Activated B cell treated with CpG ODN at 0.5 μM for 24 hours (primary cell): Measurements from ENCODE around the gene CCDC63. TPM values are rescaled to one million over a fixed set of nuclear protein-coding genes. Genes with fewer than 3 reads are reported as not detected.

Experiments used
- ATAC-seq: fragments of 200-7000 bp; cut with Tn5 transposase; one replicate; pipeline ENCODE4 v1.10.0; 2021; ENCODE audit warnings: low read depth, mild to moderate bottlenecking, moderate library complexity
- CTCF ChIA-PET: fragments of 350-600 bp; sonication (Branson Sonifier 250); formaldehyde crosslinking; loops from one replicate; lab custom pipeline; 2021; ENCODE audit warnings: antibody characterized with exemption; lab: Charles Lee
- POLR2A ChIA-PET: fragments of 350-600 bp; sonication (Branson Sonifier 250); formaldehyde crosslinking; loops from one replicate; lab custom pipeline; 2021; ENCODE audit warnings: antibody characterized with exemption; lab: Charles Lee
- DNase-seq: peaks from one replicate; pipeline ENCODE4 v3.0.0; 2022
- H3K27ac Mint-ChIP-seq: one replicate; pipeline ENCODE4 v1.8.0; 2020; ENCODE audit warnings: mixed read lengths
- H3K27me3 Mint-ChIP-seq: one replicate; pipeline ENCODE4 v1.8.0; 2021; ENCODE audit warnings: mixed read lengths
- H3K36me3 Mint-ChIP-seq: one replicate; pipeline ENCODE4 v1.8.0; 2021; ENCODE audit warnings: low read depth, mixed read lengths
- H3K4me1 Mint-ChIP-seq: one replicate; pipeline ENCODE4 v1.8.0; 2021; ENCODE audit warnings: mixed read lengths
- H3K4me3 Mint-ChIP-seq: one replicate; pipeline ENCODE4 v1.8.0; 2020; ENCODE audit warnings: mild to moderate bottlenecking, mixed read lengths
- H3K9me3 Mint-ChIP-seq: one replicate; pipeline ENCODE4 v1.8.0; 2020; ENCODE audit warnings: mixed read lengths
- CTCF ChIP-seq: fragments of 200-600 bp; IDR thresholded peaks from one replicate; pipeline ENCODE4 v1.8.0; 2022; ENCODE audit warnings: antibody characterized with exemption, mild to moderate bottlenecking
- intact Hi-C: fragments of 100-400 bp; cut with micrococcal nuclease; formaldehyde crosslinking; loops from one replicate; pipeline ENCODE4 v1.15.1; 2024
- total RNA-seq: library from RNA; stranded (reverse); gene quantifications from 2 replicates; pipeline ENCODE4 v1.2.3, GENCODE V29; 2022

The CCDC63 gene
- total RNA-seq, 1 donor from 2014 or later = not detected

- ChIA-PET POLR2A (no interaction called here), CTCF (interaction anchor here (1.3 to 2.1 kb wide), 2 partner anchors 23 to 40 kb away, joined by 3 to 6 read pairs; no protein-coding TSS in a partner anchor)
- peaks cover 2% of the 10 kb centered on the region for H3K9me3 Mint-ChIP-seq
- H3K27ac Mint-ChIP-seq = no peak overlapping the region
- H3K4me3 Mint-ChIP-seq = no peak overlapping the region
- DNase-seq (no peak), ATAC-seq (no peak)
- H3K4me1 Mint-ChIP-seq = peaks cover 8% of the 10 kb centered on the region
- no peaks in the 10 kb centered on the region for H3K36me3 Mint-ChIP-seq
- peaks cover 22% of the 10 kb centered on the region for H3K27me3 Mint-ChIP-seq
- intact Hi-C loops = loop anchor here (5.0 kb wide), 1 partner anchor 401 kb away; no protein-coding TSS in a partner anchor
- no peak for TF ChIP-seq CTCF
Observed at GRCh38 chr12:110848314-110848923, 1.6 kb downstream of the CCDC63 start.

- peaks cover 8% of the 10 kb centered on the region for H3K4me1 Mint-ChIP-seq
- POLR2A ChIA-PET = interaction anchor here (0.7 kb wide), 1 partner anchor 86 kb away, joined by 3 read pairs; no protein-coding TSS in a partner anchor
- peaks cover 2% of the 10 kb centered on the region for H3K9me3 Mint-ChIP-seq
- no peaks in the 10 kb centered on the region for H3K36me3 Mint-ChIP-seq
- DNase-seq (no peak), ATAC-seq (no peak)
- H3K4me3 Mint-ChIP-seq = no peak overlapping the region
- CTCF ChIA-PET = interaction anchor here (1.3 to 2.1 kb wide), 2 partner anchors 24 to 39 kb away, joined by 3 to 6 read pairs; no protein-coding TSS in a partner anchor
- no peak overlapping the region for H3K27ac Mint-ChIP-seq
- intact Hi-C loops = loop anchor here (5.0 kb wide), 1 partner anchor 402 kb away; no protein-coding TSS in a partner anchor
- TF ChIP-seq CTCF = no peak
- H3K27me3 Mint-ChIP-seq = peaks cover 24% of the 10 kb centered on the region
Observed at GRCh38 chr12:110849221-110849620, 2.4 kb downstream of the CCDC63 start.

GRCh38 chr12:110849748-110850403 lies 3.1 kb downstream of the CCDC63 start:
- ChIA-PET CTCF (interaction anchor here (1.3 kb wide), 1 partner anchor 24 kb away, joined by 3 read pairs; no protein-coding TSS in a partner anchor), POLR2A (no interaction called here)
- Mint-ChIP-seq H3K27ac (no peak overlapping the region), H3K9me3 (peaks cover 2% of the 10 kb centered on the region), H3K4me1 (peaks cover 8% of the 10 kb centered on the region), H3K36me3 (no peaks in the 10 kb centered on the region), H3K4me3 (no peak overlapping the region), H3K27me3 (peaks cover 24% of the 10 kb centered on the region)
- no peak for TF ChIP-seq CTCF
- no peak for ATAC-seq
- no peak for DNase-seq
- intact Hi-C loops = loop anchor here (5.0 kb wide), 1 partner anchor 403 kb away; no protein-coding TSS in a partner anchor

- POLR2A ChIA-PET = no interaction called here
- H3K9me3 Mint-ChIP-seq = peaks cover 2% of the 10 kb centered on the region
- intact Hi-C loops = no loop called here
- TF ChIP-seq CTCF = no peak
- no peak overlapping the region for H3K27ac Mint-ChIP-seq
- DNase-seq (no peak), ATAC-seq (no peak)
- H3K36me3 Mint-ChIP-seq = no peaks in the 10 kb centered on the region
- H3K4me1 Mint-ChIP-seq = peaks cover 8% of the 10 kb centered on the region
- H3K27me3 Mint-ChIP-seq = peaks cover 22% of the 10 kb centered on the region
- no peak overlapping the region for H3K4me3 Mint-ChIP-seq
- CTCF ChIA-PET = no interaction called here
Observed at GRCh38 chr12:110850762-110851161, 4.0 kb downstream of the CCDC63 start.

DNA sequence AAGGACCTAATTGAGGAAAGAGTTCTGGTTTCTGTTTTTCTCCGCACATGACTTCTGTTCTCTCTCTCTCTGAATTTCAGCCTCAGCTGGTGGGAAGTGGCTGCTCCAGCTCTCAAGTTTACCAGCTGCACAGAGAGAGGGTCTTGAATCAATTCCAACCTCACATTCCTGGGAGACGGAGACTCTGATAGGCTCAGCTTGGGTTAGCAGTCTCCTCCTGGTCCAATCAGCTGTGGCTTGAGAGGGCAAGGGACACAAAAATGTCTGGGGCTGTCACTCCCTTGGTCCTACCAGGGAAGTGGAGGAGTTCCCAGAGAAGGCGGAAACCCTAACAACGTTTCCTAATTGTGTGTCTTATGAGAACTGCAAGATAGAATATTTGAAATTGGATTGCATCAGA lies 7.0 kb downstream of the CCDC63 start:
- no peak for TF ChIP-seq CTCF
- DNase-seq = no peak
- Mint-ChIP-seq H3K9me3 (peaks cover 2% of the 10 kb centered on the region), H3K4me3 (no peak overlapping the region), H3K36me3 (no peaks in the 10 kb centered on the region), H3K27me3 (peaks cover 14% of the 10 kb centered on the region), H3K4me1 (peaks cover 2% of the 10 kb centered on the region), H3K27ac (no peak overlapping the region)
- ATAC-seq = no peak
- POLR2A ChIA-PET = no interaction called here
- intact Hi-C loops = no loop called here
- CTCF ChIA-PET = no interaction called here
